HepG2 (cell line): Measurements from ENCODE around the gene CENPB. TPM values are rescaled to one million over a fixed set of nuclear protein-coding genes. Genes with fewer than 3 reads are reported as not detected.

Source experiments
- ATM ChIP-seq: fragments of 450-650 bp; IDR thresholded peaks from 2 replicates; pipeline ENCODE4 v1.7.1; 2017; ENCODE audit warnings: mild to moderate bottlenecking, borderline replicate concordance
- CCAR2 ChIP-seq: fragments of 200-400 bp; formaldehyde crosslinking; optimal IDR thresholded peaks from 2 replicates; pipeline ENCODE3; 2018; ENCODE audit warnings: low read depth, mild to moderate bottlenecking, low read length, moderate library complexity
- CHD4 ChIP-seq: fragments of 200-600 bp; sonication (generic); IDR thresholded peaks from 2 replicates; pipeline ENCODE4 v1.7.0; 2017; ENCODE audit warnings: mild to moderate bottlenecking, low read length, borderline replicate concordance
- EHMT2 ChIP-seq: fragments of 200-600 bp; sonication (generic); IDR thresholded peaks from 2 replicates; pipeline ENCODE4 v1.7.0; 2017; ENCODE audit warnings: antibody characterized with exemption, low read depth, low read length, borderline replicate concordance
- GLMP ChIP-seq: sonication (generic); formaldehyde crosslinking; IDR thresholded peaks from 2 replicates; pipeline ENCODE4 v1.9.0; 2021; ENCODE audit warnings: missing genetic modification reagents, mild to moderate bottlenecking, borderline replicate concordance
- MAZ ChIP-seq, 2 experiments: sonication (generic) in 1 of 2; formaldehyde crosslinking in 1 of 2; IDR thresholded peaks; 2 replicates each; pipeline versions ENCODE4 v1.5.0 to v1.6.1; 2012 to 2020; ENCODE audit warnings: low read depth in 2 of 2, mild to moderate bottlenecking in 2 of 2, borderline replicate concordance in 1 of 2, improper control_type of control experiment in 1 of 2, low read length in 1 of 2, missing genetic modification reagents in 1 of 2, moderate library complexity in 1 of 2
- MEIS2 ChIP-seq: sonication (generic); formaldehyde crosslinking; IDR thresholded peaks from 2 replicates; pipeline ENCODE4 v1.9.0; 2021; ENCODE audit warnings: mild to moderate bottlenecking, missing genetic modification reagents
- MLLT10 ChIP-seq: sonication (generic); formaldehyde crosslinking; IDR thresholded peaks from 2 replicates; pipeline ENCODE4 v1.4.0; 2020; ENCODE audit warnings: missing genetic modification reagents
- NFATC3 ChIP-seq: sonication (generic); formaldehyde crosslinking; IDR thresholded peaks from 2 replicates; pipeline ENCODE4 v1.5.1; 2020; ENCODE audit warnings: mild to moderate bottlenecking, missing genetic modification reagents
- PREB ChIP-seq: sonication (generic); formaldehyde crosslinking; IDR thresholded peaks from 2 replicates; pipeline ENCODE4 v1.4.0; 2020; ENCODE audit warnings: missing genetic modification reagents
- SALL1 ChIP-seq: sonication (generic); formaldehyde crosslinking; IDR thresholded peaks from 2 replicates; pipeline ENCODE4 v1.8.0; 2022; ENCODE audit warnings: mild to moderate bottlenecking, missing genetic modification reagents
- SOX5 ChIP-seq: IDR thresholded peaks from 2 replicates; pipeline ENCODE4 v1.6.1; 2016; ENCODE audit warnings: borderline replicate concordance
- TEAD2 ChIP-seq: sonication (generic); formaldehyde crosslinking; IDR thresholded peaks from 2 replicates; pipeline ENCODE4 v1.9.0; 2021; ENCODE audit warnings: missing genetic modification reagents
- ZNF512 ChIP-seq: sonication (generic); formaldehyde crosslinking; IDR thresholded peaks from 2 replicates; pipeline ENCODE4 v1.4.0; 2020; ENCODE audit warnings: mild to moderate bottlenecking, missing genetic modification reagents
- ZNF564 ChIP-seq: sonication (generic); formaldehyde crosslinking; IDR thresholded peaks from 2 replicates; pipeline ENCODE4 v1.8.1; 2023; ENCODE audit warnings: mild to moderate bottlenecking, missing genetic modification reagents
- ZNF616 ChIP-seq: sonication (generic); formaldehyde crosslinking; IDR thresholded peaks from 2 replicates; pipeline ENCODE4 v1.5.0; 2020; ENCODE audit warnings: low read depth, mild to moderate bottlenecking, missing genetic modification reagents
- ZNF687 ChIP-seq: sonication (generic); formaldehyde crosslinking; IDR thresholded peaks from 2 replicates; pipeline ENCODE4 v1.5.1; 2020; ENCODE audit warnings: mild to moderate bottlenecking, missing genetic modification reagents, moderate library complexity
- ZNF691 ChIP-seq: sonication (generic); formaldehyde crosslinking; IDR thresholded peaks from 2 replicates; pipeline ENCODE4 v1.4.0; 2020; ENCODE audit warnings: missing genetic modification reagents, low read depth, mild to moderate bottlenecking, borderline replicate concordance
- ZNF841 ChIP-seq: sonication (generic); formaldehyde crosslinking; IDR thresholded peaks from 2 replicates; pipeline ENCODE4 v1.8.1; 2023; ENCODE audit warnings: missing genetic modification reagents, borderline replicate concordance
- polyA plus RNA-seq, 8 experiments: library from polyadenylated mRNA; depleted of rRNA in 3 of 8; stranded (reverse) in 7 of 8; unstranded in 1 of 8; fragments of >200 nt; fragmentation: Illumina TruSeq in 4 of 8; extraction: Trizol in 4 of 8; gene quantifications; 2 replicates each; pipeline versions ENCODE4 v1.2.1 to v1.2.3, GENCODE V29; 2011 to 2016; ENCODE audit warnings: low read depth in 4 of 8, missing spikeins in 1 of 8, mixed read lengths in 1 of 8; ENCODE audit not compliant: insufficient read depth in 1 of 8
- total RNA-seq, 5 experiments: library from RNA; depleted of rRNA; stranded (reverse); fragments of >200 nt; fragmentation: Illumina TruSeq; extraction: Trizol; gene quantifications; 2 replicates each; pipeline ENCODE4 v1.2.3, GENCODE V29; 2016; ENCODE audit warnings: low read depth in 1 of 5

Gene CENPB
- total and polyA plus RNA-seq, 2 of the 13 experiments (the other 11 are each of a cell fraction or from before 2014, with no cell fraction given): 10.4 to 54.5 TPM

GRCh38 chr20:3811467-3812258 is 25.1 kb upstream of the CENPB start (continued):
- TF ChIP-seq ZNF512 (CRISPR knock-in tag) (no peak), MEIS2 (CRISPR knock-in tag) (peak; percentile 89), ATM (no peak), SALL1 (peak; percentile 98), NFATC3 (peak; percentile 98), GLMP (CRISPR knock-in tag) (no peak), CHD4 (peak; percentile 87; the same call in 1 of the 2 replicates), SOX5 (CRISPR knock-in tag) (peak; percentile 93), ZNF687 (peak; percentile 100), ZNF841 (CRISPR knock-in tag) (0 out of 2 replicates have a peak, but pooled peaks have one; percentile 73), MAZ (IDR thresholded peaks at IDR 0.05; ENCODE audit: borderline replicate concordance, low read depth, low read length) (peak; percentile 92; the same call in 1 of the 2 replicates), MAZ (CRISPR knock-in tag; IDR thresholded peaks at IDR 0.05; ENCODE audit: low read depth) (peak; percentile 92), ZNF564 (CRISPR knock-in tag) (0 out of 2 replicates have a peak, but pooled peaks have one; percentile 17), PREB (CRISPR knock-in tag) (no peak), ZNF616 (CRISPR knock-in tag) (peak; percentile 94), CCAR2 (no peak), ZNF691 (CRISPR knock-in tag) (peak; percentile 99), MLLT10 (no peak), TEAD2 (peak; percentile 93; the same call in 1 of the 2 replicates), EHMT2 (no peak)
